WI38 (cell line): ENCODE data around the gene PPM1J.

Experiments
- H3K4me3 ChIP-seq: 2 replicates; pipeline ENCODE4 v1.5.1; 2011; ENCODE audit warnings: low read depth, mild to moderate bottlenecking, control low read depth, low read length
- TF ChIP-seq, protein P1 (sequence below): IDR thresholded peaks from 2 replicates; pipeline ENCODE4 v1.5.1; 2012; ENCODE audit warnings: low read depth, mild to moderate bottlenecking, control low read depth, low read length

PPM1J gene

DNA sequence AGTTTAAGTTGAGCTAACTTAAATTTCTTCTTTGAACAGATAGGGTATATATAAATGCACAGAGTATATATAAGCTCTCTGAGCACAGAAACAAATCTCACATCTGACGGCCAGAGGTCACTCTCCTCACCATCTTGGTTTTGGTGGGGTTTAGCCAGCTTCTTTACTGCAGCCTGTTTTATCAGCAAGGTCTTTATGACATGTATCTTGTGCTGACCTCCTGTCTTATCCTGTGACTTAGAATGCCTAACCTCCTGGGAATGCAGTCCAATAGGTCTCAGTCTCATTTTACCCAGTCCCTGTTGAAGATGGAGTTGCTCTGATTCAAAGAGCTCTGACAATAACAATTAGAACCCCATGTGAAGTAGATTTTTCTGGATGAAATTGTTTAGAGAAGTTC, 42.3 kb downstream of the PPM1J start:
- TF ChIP-seq, protein P1, sequence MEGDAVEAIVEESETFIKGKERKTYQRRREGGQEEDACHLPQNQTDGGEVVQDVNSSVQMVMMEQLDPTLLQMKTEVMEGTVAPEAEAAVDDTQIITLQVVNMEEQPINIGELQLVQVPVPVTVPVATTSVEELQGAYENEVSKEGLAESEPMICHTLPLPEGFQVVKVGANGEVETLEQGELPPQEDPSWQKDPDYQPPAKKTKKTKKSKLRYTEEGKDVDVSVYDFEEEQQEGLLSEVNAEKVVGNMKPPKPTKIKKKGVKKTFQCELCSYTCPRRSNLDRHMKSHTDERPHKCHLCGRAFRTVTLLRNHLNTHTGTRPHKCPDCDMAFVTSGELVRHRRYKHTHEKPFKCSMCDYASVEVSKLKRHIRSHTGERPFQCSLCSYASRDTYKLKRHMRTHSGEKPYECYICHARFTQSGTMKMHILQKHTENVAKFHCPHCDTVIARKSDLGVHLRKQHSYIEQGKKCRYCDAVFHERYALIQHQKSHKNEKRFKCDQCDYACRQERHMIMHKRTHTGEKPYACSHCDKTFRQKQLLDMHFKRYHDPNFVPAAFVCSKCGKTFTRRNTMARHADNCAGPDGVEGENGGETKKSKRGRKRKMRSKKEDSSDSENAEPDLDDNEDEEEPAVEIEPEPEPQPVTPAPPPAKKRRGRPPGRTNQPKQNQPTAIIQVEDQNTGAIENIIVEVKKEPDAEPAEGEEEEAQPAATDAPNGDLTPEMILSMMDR = no peak
- no peak overlapping the region for H3K4me3 ChIP-seq

DNA sequence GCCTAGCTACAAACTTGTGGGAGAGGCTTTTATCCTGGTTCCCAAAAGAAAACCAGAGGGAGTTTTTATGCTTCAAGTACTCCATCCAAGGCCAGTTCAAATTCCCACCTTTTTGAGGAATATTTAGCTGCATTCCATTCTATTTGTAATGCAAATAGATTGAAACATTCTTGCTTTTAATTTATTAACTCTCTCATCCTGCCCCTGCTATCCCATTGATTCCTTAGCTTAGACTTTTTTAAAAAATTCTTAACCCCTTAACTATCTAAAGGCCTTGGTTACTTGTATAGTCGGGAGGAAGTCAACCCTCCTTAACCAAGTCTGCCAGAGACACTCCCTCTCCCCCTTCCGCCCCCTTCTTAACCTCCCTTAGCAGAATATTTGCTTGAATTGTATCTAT, 43.1 kb downstream of the PPM1J start:
- H3K4me3 ChIP-seq = no peak overlapping the region
- TF ChIP-seq, protein P1 = no peak

DNA sequence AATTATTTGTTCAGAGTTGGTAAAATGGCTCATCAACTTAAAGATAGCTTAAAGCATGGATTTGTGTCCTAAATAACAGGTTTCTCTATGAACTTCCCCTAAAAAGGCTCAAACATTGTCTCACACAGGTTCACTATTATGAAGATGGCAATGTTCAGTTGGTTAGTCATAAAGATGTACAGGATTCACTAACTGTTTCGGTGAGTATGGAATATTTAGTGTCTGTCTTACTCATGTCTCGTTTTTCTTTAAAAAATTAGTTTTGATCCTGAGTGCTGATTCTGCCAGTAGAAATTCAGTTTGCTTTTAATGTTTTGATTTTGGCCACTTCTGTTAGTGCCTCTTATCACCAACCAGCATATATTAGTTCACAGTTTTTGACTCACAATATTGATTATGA, 48.2 kb downstream of the PPM1J start:
- TF ChIP-seq, protein P1 = no peak
- no peak overlapping the region for H3K4me3 ChIP-seq

DNA sequence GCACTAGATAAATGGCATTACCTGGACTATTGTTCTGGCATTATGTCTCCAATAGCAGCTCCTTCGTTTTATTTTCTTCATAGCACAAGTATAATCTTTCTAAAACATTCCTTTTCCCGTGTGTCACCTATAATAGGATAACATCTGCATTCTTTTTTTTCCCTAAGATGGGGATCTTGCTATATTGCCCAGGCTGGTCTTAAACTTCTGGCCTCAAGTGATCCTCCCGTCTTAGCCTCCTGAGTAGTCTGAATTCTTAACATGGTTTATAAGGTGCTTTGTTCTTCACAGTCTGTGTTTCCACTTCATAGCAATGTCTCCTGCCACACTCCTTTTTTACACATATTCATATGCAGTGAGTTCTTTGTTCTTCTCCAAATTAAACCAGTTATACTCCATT, 49.3 kb downstream of the PPM1J start:
- no peak overlapping the region for H3K4me3 ChIP-seq
- TF ChIP-seq, protein P1 = no peak
